ENCODE measurements around the gene RANBP17.

The RANBP17 gene

GRCh38 chr5:171316258-171317121 is 454.7 kb downstream of the RANBP17 start:
- no peak for DNase-seq (ENCODE audit: low read depth)

GRCh38 chr5:171317230-171317629 is 455.4 kb downstream of the RANBP17 start:
- DNase-seq (ENCODE audit: low read depth): no peak

GRCh38 chr5:171318026-171318425 is 456.2 kb downstream of the RANBP17 start:
- DNase-seq (ENCODE audit: low read depth): no peak

- DNase-seq (ENCODE audit: low read depth): no peak
These were observed 459.6 kb downstream of the RANBP17 start for GRCh38 chr5:171321447-171321846.

- DNase-seq (ENCODE audit: low read depth): no peak
These were observed 460.7 kb downstream of the RANBP17 start for GRCh38 chr5:171322527-171322926.

- DNase-seq (ENCODE audit: low read depth): no peak
These were observed 461.2 kb downstream of the RANBP17 start for GRCh38 chr5:171323007-171323406.

GRCh38 chr5:171323806-171324632 is 462.2 kb downstream of the RANBP17 start:
- no peak for DNase-seq (ENCODE audit: low read depth)

- DNase-seq (ENCODE audit: low read depth): no peak
These were observed 468.2 kb downstream of the RANBP17 start for GRCh38 chr5:171330021-171330420.

- DNase-seq (ENCODE audit: low read depth): no peak
These were observed 473.8 kb downstream of the RANBP17 start for GRCh38 chr5:171335616-171336015.

- peak; percentile 55 for DNase-seq (ENCODE audit: low read depth)
These were observed 474.8 kb downstream of the RANBP17 start for GRCh38 chr5:171336521-171337209.

GRCh38 chr5:171337210-171337569 is 475.4 kb downstream of the RANBP17 start:
- DNase-seq (ENCODE audit: low read depth): no peak

- no peak for DNase-seq (ENCODE audit: low read depth)
These were observed 478.2 kb downstream of the RANBP17 start for GRCh38 chr5:171340042-171340441.

GRCh38 chr5:171340491-171340890 is 478.7 kb downstream of the RANBP17 start:
- DNase-seq (ENCODE audit: low read depth): no peak

GRCh38 chr5:171342362-171343111 is 480.7 kb downstream of the RANBP17 start:
- peak; percentile 63 for DNase-seq (ENCODE audit: low read depth)

- DNase-seq (ENCODE audit: low read depth): no peak
These were observed 483.3 kb downstream of the RANBP17 start for GRCh38 chr5:171344936-171345608.
